HuH-7 (cell line): Measurements from ENCODE around the gene SCUBE2.
"Not testable (repeated sequence)": the region's sequence is repeated elsewhere in the genome, so short reads cannot be mapped to it uniquely, and the experiment has no call there.

Experiments used
- DNase-seq: peaks from one replicate; pipeline ENCODE4 v3.0.0; 2011; ENCODE audit warnings: low spot score

SCUBE2 gene

DNA sequence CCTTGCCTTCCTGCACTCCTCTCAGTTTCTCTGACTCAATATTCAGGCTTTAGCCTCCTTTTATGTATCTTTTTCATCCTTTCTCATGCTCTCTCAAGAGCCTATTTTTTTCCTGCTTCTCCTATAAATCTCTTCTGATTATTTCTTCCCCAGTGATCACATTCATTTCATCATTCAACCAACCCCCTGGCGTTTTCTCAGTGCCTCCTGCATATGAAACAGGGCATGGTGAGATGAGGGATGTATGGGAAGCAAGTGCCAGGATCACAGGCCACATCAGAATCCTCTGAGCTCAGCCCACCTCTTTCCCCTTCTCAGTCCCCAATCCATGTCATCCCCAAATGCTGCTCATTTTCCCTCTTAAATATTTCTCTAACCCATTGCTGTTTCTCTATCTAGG, 48.9 kb downstream of the SCUBE2 start:
- DNase-seq, result no peak

DNA sequence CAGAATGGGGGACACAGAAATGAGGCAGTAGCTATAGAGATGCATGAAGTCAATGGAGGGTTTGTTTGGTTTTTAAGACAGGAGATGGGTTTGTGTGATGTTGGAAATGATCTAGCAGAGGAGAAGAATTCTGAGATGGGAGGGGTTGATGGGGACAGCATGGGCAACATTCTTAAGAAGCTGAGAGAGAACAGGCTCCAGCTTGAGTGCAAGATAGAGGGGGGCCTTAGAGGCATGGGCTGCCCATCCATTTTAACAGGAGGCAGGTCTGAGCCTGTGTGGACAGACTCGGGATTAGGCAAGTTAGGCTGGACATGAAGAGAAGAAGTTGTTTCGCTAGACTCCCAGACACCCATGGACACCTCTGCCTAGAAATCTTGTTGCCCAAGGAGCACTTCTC, 49.7 kb downstream of the SCUBE2 start:
- DNase-seq, result no peak

DNA sequence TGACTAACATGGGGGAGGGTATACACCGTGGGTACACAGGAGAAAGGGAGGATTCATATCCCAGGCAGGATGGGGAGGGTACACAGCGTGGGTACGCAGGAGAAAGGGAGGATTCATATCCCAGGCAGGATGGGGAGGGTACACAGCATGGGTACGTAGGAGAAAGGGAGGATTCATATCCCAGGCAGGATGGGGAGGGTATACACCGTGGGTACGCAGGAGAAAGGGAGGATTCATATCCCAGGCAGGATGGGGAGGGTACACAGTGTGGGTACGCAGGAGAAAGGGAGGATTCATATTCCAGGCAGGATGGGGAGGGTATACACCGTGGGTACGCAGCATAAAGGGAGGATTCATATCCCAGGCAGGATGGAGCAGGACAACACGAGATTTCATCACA, 51.0 kb downstream of the SCUBE2 start:
- no peak for DNase-seq

DNA sequence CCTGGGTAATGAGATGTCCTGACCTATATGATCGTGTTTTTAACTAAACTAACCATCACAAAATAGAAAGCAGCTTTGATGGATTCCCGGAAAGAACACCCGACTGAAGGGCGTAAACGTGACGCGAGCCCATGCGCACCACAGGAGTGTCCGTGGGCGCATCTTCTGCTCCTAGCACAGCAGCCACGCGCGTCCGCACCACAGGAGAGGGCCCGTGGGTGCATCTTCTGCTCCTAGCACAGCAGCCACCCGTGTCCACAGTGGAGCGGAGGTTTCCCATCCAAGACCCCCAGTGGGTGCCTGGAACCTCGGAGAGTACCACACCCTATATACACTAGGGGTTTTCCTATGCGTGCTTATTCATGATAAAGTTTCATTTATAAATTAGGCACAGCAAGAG, 51.5 kb downstream of the SCUBE2 start:
- no peak for DNase-seq

DNA sequence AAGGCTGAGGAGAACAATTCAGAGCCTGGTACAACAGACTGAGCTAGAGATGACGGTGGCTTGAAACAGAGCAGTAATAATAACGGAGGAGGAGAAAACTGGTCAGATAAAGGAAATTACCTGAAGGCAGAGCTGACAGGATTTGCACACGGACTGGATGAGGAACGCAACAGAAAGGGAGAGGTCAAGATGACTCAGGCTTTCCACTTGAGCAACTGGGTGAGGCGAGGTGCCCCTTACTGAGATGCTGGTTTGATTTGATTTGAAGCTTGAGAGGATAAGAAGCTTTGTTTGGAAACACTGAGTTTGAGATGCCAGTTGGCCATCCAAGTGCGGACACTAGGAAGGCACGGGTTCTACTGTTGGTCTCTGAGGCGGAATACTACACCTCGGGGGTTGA, 52.2 kb downstream of the SCUBE2 start:
- no peak for DNase-seq

DNA sequence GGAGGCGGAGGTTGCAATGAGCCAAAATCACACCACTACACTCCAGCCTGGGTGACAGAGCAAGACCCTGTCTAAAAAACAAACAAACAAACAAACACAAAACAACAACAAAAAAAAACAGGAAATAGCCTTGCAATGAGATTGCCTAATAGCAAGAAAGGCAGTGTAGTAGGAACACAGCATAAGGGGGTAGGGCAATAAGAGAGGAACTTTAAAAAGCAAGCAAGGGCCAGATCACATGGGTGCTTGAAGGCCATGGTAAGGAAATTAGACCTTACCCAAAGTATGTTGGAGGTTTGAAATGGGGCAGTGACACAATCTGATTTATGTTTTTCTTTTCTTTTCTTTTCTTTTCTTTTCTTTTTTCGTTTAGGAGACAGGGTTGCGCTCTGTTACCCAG, 52.9 kb downstream of the SCUBE2 start:
- DNase-seq, result no peak

DNA sequence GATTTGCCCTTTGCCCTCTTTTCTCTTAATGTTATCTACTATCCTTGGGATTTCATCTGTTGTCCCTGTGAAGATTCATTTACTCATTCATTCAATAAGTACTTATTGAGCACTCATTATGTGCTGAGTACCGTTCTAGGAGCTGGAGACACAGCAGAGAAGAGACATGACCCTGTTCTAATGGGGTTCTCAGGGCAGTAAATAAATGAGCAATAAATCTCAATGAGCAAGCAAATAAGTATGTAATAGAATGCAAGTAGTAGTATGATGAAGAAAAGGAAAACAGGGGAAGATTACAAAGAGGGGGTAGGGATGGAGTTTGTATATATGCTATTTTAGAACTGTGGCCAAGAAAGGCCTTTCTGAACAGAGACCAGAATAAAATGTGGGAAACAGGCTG, 53.4 kb downstream of the SCUBE2 start:
- no peak for DNase-seq

DNA sequence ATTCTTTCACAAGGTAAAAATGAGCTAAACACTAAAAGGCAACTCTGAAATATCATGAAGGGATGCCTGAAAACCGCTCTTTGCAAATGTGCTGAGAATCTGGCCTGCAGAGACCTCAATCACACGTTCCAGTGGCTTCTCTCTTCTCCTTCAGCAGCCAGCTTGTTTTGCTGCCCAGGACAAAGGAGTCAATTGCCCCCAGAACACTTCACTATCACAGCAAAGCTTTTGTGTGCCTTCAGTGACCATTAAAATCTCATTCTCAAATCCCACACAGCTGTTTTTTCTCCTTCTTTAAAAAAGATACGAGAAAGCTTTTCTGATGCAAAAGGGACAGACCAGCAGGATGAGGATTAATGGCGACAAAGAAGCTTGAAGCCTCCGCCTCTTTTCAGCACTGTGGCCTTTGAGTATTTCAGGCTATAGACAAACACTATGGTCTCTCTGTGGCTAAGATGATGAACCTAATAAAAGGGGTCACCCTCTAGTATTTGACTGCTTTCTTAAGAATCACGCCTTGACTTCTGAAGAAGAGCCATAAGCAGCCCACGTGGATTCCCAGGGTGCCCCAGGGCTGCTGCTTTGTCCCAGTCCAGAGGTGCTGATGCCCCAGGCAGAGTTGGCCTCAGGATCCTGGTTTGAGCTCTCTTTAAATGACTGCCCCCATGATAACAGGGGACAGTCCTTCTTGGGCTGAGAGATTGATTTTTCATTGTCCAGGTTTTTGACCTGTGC, 54.2 kb downstream of the SCUBE2 start:
- DNase-seq, result no peak

DNA sequence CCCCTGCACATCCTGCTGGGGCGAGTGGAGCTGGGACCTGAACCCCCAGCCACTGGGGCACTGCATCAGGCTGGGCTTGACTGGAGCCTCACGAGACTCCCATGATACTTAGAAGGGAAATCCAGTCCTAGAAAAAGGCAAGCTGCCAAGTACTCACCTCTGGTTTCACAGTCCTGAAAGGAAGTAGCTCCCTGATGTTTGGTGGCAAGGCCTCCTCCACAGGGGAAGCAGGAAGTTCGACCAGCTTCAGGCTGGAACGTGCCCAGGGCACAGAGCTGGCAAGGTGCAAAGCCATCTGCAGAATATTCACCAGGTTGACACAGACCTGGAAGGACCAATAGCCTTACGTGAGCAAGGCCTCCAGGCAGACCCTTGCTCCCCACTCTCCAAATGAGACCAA, 60.8 kb downstream of the SCUBE2 start:
- no peak for DNase-seq

DNA sequence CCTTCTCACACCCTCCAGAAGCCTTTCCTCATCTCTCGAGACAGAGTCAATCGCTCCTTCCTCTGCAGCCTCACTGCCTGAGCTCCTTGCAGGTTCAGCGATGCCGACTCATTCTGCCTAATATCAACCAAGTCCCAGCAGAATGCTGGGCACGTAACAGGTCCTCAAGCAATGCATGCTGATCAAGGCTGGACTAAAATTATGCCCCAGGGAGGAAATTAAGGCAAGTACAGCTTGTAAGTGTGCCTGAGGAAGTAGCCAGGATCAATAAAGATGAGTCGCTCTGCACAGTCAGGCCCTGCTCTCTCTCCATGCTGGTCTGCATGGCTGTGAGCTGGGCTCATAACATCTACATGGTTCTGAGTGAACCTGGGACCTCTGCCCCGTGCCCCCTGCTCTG, 62.0 kb downstream of the SCUBE2 start:
- no peak for DNase-seq

DNA sequence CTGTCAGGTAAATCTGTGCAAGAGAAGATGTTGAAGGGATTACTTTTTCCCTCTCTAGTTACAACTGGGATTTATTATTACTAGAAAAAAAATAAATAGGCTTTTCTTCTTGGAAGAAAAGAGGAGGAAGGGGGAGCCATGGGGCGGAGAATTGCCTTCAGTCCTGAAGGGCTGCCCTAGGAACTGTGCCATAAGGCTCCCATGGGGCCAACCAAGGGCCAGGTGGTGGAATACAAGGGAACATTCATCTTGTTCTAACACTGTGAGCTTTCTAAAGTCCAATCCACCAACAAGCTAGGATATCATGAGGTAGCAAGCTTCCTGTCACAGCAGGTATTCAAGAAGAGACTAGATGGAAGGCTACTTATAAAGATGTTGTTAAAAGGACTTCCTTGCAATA, 62.8 kb downstream of the SCUBE2 start:
- no peak for DNase-seq

DNA sequence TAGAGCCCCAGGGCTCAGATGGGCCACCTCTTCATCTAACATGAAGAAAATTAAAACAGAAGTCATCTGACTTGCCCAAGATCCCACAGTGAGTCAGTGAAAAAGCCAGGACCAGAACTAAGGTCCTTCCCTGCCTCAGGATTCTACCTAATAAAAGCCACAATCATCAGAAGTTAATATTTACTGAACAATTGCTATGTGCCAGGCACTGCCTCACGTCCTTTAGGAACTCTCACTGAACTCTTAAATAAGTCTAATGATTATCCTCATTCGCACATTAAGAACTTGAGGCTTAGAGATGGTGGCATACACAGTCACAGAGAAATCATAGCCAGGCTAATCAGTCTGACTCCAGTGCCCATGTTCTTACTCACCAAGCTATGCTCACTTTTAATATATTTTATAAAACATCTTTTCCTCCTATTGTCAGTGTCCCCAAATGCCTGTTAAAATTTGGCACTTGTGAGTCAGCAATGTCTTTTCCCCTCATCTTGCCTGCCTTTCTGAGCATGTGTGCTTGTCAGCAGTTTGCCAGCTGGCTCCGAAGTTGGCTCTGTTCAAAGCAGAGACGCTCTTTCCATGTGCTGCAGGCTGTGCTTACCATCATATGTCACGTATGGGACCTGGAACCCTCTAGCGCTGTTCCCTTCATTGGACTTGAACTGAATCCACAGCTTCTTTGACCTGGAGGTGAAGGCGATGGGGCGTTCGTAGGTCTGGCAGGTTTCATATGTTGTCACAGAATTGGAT, 66.1 kb downstream of the SCUBE2 start:
- no peak for DNase-seq

DNA sequence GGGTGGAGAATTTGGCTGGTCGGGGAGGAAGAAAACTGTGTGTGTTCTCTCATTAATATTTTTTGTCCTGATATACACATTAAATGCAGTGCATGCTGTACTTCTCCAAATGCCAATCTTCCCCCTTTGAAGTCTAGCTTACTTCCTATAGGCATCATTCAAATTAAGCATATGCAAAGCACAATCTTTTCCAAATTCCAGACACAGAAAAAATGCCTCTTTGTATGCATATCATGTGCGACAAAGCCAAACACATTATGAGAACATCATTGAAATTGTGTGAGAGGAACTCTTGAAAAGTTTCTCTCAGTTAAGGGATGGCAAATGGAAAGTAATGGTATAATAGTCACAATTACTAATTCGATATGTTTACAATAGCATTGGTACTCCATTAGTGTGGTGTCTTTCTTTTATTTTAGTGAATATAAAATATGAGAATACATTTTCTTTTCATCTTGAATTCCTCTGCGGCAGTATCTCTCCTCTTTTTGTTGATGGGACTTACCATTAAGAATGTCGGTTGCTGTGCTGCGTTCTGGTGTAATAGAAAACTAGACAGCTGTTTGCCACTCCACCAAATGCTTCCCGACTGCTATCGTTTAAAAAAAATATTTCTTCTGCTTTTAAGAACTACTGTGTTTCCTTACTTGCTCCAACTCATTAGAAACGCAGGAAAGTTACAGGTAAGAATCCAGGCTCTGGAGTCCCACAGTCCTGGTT, 68.3 kb downstream of the SCUBE2 start:
- no peak for DNase-seq

DNA sequence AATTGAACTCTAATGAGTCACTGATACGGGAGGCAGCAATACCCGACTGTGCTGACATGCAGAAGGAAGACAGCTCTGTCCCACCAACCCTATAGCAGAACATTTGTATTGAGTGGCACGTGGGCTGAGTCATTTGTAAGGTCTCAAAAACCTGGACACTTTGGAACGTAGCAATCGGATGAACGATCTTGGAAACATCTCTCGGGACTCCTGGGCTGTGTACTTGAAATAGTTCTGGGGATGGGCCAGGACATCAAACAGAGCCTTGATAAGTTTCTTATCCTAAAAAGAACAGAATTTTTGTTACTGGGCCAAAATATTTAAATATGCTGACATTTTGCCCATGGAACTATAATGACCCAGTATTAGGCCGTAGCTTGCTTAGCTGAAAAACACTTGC, 70.5 kb downstream of the SCUBE2 start:
- no peak for DNase-seq

DNA sequence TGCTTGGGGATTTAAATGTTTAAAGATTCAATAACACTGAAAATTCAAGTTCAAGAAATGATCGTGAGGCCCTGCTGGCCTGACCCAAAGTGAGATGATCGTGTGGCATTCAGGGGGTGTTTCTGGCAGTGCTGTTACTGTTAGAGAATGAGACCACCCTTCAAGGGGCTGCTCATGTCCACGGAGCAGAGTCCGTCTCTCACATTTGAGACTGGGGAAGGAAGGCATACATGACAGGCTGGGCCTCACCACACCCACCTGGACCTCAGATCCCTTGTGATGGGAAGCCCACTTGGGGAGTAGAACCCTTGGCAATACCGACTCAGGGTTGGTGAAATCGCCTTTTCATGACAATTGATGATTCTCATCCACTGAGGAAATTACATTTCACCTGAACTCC, 71.5 kb downstream of the SCUBE2 start:
- DNase-seq, result no peak

DNA sequence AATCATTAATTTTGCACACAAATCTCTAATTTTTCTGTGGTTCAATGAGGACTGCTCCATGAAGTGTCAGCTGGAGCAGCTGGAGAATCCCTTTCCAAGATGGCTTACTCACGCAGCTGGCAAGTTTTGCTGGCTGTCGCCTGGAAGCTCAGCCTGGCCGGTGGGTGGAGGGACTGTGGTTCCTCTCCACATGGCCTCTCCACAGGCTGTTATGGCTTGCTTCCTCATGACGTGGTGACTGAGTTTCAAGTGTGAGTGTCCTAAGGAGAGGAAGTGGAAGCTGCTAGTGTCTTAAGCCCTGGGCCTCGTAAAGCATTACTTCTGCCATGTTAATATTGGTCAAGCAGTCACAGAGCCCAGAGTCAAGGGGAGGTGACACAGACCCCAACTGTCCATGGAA, 73.6 kb downstream of the SCUBE2 start:
- no peak for DNase-seq

DNA sequence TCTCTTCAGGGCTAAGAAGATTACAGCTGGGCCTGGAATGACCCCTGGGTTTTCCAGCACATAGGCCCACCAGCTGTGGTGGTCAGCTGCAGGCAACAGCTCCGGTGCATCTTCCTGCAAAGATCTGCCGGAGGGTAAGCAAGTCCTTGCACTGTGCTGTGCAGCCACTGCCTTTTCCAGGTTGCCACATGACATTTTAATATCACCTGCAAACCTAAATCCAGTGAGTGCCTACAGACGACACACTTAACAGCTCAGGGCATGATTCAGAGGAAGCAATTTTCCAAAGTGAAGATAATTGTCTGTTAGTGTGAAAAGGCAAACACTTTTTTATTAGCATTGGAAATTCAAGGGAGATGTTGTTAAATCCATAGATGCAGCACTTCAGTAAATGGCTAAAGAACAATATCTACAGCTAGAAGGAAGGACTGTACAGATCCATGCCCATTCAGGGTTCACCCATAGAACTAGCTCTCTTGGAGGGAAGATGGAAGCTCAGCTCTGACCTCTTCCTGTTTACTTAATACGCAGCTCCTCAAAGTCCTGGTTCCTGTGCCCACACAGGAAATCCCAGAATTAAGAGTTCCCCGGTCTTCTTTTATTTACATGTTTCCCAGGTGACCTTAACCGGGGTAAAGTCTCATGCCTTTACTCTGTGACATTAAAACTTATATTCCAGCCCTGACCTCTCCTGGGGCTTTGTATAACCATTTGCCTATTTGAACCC, 74.3 kb downstream of the SCUBE2 start:
- DNase-seq, result no peak

DNA sequence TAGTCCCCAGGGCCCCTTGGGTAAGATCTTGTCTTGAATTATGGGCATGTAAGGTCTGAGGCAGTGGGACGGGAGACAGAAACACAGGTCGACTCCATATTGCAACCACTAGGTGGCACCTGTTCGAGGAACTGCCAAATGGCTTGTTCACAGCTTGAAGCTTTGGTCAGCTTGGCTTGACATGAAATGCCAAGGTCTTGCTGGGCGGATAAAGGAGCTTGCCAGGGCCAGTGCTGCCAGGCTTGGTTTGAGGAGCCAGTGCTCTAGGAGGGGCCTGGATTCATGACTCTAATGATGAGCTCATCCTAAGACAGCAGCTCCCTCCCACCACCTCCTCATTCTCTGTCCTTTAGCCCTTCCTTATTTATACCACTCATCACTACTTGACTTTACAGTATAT, 75.7 kb downstream of the SCUBE2 start:
- DNase-seq, result peak; percentile 83

DNA sequence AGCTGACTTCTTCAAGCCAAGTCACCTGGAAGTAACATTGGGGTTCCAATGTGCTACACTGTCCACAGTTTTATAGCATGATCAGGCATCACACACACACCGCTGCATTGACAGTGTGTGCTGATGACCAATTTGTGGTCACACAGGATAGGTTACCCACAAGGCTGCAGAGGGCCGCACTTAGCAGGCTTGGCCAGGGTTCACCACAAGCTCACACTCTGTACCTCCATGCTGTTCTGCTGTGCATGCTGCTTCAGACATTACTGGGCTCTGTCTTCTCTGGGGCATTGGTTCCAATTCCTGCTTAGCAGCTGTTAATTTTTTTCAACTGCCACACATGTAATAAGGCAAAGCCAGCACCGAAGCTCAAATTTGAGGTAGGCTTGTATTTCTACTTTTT, 76.6 kb downstream of the SCUBE2 start:
- DNase-seq, result no peak

DNA sequence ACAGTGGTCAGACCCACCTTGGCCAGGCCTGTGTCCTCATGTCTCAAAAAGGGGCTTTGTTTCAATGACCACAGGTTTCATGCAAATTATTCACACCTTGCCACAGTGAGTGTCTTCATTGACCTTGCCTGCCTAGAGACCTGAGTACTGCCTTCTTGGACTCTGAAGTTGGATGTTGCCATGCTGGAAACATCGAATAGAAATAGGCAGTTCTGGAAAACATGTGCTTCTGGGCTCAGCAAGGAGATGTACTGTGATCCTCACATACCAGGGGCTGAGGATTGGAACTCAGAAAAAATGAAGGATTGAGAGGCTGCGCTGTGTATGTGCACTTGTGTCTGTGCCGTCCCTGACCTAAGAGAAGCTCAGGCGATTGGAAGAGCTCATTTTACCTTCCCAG, 78.0 kb downstream of the SCUBE2 start:
- no peak for DNase-seq

DNA sequence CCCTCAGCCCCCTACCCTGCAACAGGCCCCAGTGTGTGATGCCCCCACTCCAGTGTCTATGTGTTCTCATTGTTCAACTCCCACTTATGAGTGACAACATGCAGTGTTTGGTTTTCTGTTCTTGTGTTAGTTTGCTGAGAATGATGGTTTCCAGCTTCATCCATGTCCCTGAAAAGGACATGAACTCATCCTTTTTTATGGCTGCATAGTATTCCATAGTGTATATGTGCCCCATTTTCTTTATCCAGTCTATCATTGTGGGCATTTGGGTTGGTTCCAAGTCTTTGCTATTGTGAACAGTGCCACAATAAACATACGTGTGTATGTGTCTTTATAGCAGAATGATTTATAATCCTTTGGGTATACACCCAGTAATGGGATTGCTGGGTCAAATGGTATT, 81.9 kb downstream of the SCUBE2 start:
- DNase-seq, result not testable (repeated sequence)

DNA sequence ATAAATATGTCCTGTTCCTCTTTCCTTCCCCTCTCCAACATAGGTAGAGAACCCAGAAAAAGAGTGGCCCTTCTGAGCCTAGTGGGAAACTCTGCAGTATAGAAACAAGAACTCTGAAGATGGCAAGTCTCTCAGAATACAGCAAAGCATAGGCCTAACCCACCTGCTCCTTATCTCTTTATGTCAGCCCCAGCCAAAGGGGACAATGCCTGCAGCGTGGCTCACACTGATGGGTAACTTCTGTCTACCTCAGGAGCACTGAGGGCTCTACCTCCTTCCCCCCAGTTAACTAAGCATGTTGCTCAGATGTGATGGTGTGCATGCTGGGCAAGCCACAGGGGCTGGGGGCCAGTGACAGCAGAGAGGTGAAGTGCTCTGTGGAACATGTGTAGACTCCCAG, 82.7 kb downstream of the SCUBE2 start:
- DNase-seq, result no peak
